Lung (tissue), 12 donors: ENCODE measurements around the gene GIPC2. TPM values are rescaled to one million over a fixed set of nuclear protein-coding genes. Genes with fewer than 3 reads are reported as not detected.

Experiments used
- ATAC-seq: fragments of 200-7000 bp; cut with Tn5 transposase; one replicate; pipeline ENCODE4 v1.9.1; 2020; ENCODE audit warnings: moderate number of reproducible peaks; ENCODE audit not compliant: insufficient read depth, low FRiP score
- DNase-seq, 3 donors: peaks; one replicate each; pipeline ENCODE4 v3.0.0-alpha.2; 2013 to 2017
- H3K27ac ChIP-seq, 2 donors: one replicate each; pipeline ENCODE4 v1.5.1; 2013; ENCODE audit warnings: mild to moderate bottlenecking in 2 of 2, moderate library complexity in 2 of 2, control low read depth in 1 of 2, inconsistent platforms in 1 of 2, low read depth in 1 of 2, low read length in 1 of 2
- H3K27me3 ChIP-seq, 3 donors: one replicate each; pipeline ENCODE4 v1.5.1; 2013; ENCODE audit warnings: low read length in 2 of 3; ENCODE audit not compliant: control insufficient read depth in 3 of 3, insufficient read depth in 3 of 3
- H3K36me3 ChIP-seq, 4 donors: one replicate each; pipeline ENCODE4 v1.5.1; 2013; ENCODE audit warnings: low read length in 4 of 4, mild to moderate bottlenecking in 1 of 4, moderate library complexity in 1 of 4; ENCODE audit not compliant: control insufficient read depth in 4 of 4, insufficient read depth in 4 of 4
- H3K4me1 ChIP-seq, 5 donors: one replicate each; pipeline ENCODE4 v1.5.1; 2013; ENCODE audit warnings: low read length in 5 of 5, mild to moderate bottlenecking in 2 of 5, moderate library complexity in 1 of 5; ENCODE audit not compliant: control insufficient read depth in 5 of 5, insufficient read depth in 5 of 5
- H3K4me3 ChIP-seq: one replicate; pipeline ENCODE4 v1.5.1; 2013; ENCODE audit warnings: mild to moderate bottlenecking, control low read depth, moderate library complexity
- H3K9ac ChIP-seq, 2 donors: one replicate each; pipeline ENCODE4 v1.5.1; 2013; ENCODE audit warnings: low read length in 2 of 2, control low read depth in 1 of 2; ENCODE audit not compliant: insufficient read depth in 1 of 2
- H3K9me3 ChIP-seq, 4 donors: one replicate each; pipeline ENCODE4 v1.5.1; 2013; ENCODE audit warnings: low read length in 3 of 4, mild to moderate bottlenecking in 1 of 4, moderate library complexity in 1 of 4; ENCODE audit not compliant: control insufficient read depth in 4 of 4, insufficient read depth in 3 of 4
- WGBS, 2 donors: extraction: QIAGEN DNeasy Blood & Tissue Kit; methylation state at CpG; one replicate each; pipeline ENCODE4 v1.1.7; 2013; 5-methylcytosine and 5-hydroxymethylcytosine counted together
- polyA plus RNA-seq, 2 donors: library from polyadenylated mRNA; stranded (reverse); fragments of 200-250 nt; gene quantifications; one replicate each; pipeline ENCODE4 v1.2.1, GENCODE V29; 2013
- total RNA-seq, 2 donors: library from RNA; depleted of rRNA in 1 of 2; stranded (reverse); fragments of >200 nt in 1 of 2; gene quantifications; one replicate each; pipeline ENCODE4 v1.2.1, GENCODE V29; 2014 to 2021
- TF ChIP-seq, protein P1 (sequence below): IDR thresholded peaks from 2 replicates; pipeline ENCODE4 v1.5.1; 2012; ENCODE audit warnings: mild to moderate bottlenecking; ENCODE audit errors: control extremely low read depth, extremely low read depth
- donor health status: control.
- donor health status: control.
- donor health status: Bipolar disorder and iron deficiency.
- donor health status: healthy.
- donor health status: DM: yes; HTN: yes; CAD: no.

GIPC2 gene
- total and polyA plus RNA-seq, 4 donors: 0.94 to 2.5 (median 1.8) TPM

- TF ChIP-seq, protein P1, sequence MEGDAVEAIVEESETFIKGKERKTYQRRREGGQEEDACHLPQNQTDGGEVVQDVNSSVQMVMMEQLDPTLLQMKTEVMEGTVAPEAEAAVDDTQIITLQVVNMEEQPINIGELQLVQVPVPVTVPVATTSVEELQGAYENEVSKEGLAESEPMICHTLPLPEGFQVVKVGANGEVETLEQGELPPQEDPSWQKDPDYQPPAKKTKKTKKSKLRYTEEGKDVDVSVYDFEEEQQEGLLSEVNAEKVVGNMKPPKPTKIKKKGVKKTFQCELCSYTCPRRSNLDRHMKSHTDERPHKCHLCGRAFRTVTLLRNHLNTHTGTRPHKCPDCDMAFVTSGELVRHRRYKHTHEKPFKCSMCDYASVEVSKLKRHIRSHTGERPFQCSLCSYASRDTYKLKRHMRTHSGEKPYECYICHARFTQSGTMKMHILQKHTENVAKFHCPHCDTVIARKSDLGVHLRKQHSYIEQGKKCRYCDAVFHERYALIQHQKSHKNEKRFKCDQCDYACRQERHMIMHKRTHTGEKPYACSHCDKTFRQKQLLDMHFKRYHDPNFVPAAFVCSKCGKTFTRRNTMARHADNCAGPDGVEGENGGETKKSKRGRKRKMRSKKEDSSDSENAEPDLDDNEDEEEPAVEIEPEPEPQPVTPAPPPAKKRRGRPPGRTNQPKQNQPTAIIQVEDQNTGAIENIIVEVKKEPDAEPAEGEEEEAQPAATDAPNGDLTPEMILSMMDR: no peak
- peaks cover 0 to 4% (median 3%) of the 10 kb centered on the region in 3 donors for H3K27me3 ChIP-seq
- H3K9ac ChIP-seq: no peak overlapping the region
- 71 to 96% methylated on average over 3 of the region's 3 CpGs for WGBS, 2 donors
- H3K4me3 ChIP-seq: no peak overlapping the region
- no peaks in the 10 kb centered on the region for H3K9me3 ChIP-seq
- DNase-seq: no peak
- no peak for ATAC-seq
- peak overlapping the region in 1 of 2 donors; percentile 95 for H3K27ac ChIP-seq
- peaks cover 0 to 12% (median 0%) of the 10 kb centered on the region in 5 donors for H3K4me1 ChIP-seq
- H3K36me3 ChIP-seq: no peaks in the 10 kb centered on the region
Observed at GRCh38 chr1:78068681-78069283, 23.0 kb downstream of the GIPC2 start.

DNA sequence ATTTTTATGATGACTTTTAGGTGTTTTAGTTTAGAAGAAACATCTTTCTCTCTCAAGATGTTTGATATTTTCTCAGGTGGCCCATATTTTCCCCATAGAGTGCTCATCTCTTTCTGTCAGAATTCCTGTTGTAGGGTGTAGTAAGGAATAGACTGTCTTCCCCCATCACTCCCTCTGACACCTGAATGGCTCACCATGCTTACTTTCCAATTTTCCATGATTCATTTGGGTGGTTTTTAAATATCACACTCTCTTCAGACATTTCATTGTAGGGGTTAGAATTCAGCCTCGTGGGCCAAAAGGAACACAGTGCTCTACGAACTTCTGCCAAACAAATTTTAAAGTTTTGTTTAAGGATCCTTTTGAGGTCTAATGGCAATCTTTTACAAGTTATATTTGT, 24.0 kb downstream of the GIPC2 start:
- Histone ChIP-seq H3K9ac (no peak overlapping the region), H3K9me3 (no peaks in the 10 kb centered on the region), H3K27ac (peak overlapping the region in 1 of 2 donors; percentile 95), H3K36me3 (no peaks in the 10 kb centered on the region), H3K4me1 (peaks cover 0 to 14% (median 0%) of the 10 kb centered on the region in 5 donors), H3K27me3 (peaks cover 0 to 4% (median 3%) of the 10 kb centered on the region in 3 donors), H3K4me3 (no peak overlapping the region)
- TF ChIP-seq, protein P1: no peak
- 85 to 89% methylated on average over 2 of the region's 2 CpGs for WGBS, 2 donors
- ATAC-seq: no peak
- no peak for DNase-seq

GRCh38 chr1:78070210-78070609, 24.4 kb downstream of the GIPC2 start:
- 79 to 89% methylated on average over 2 of the region's 2 CpGs for WGBS, 2 donors
- DNase-seq (no peak), ATAC-seq (no peak)
- no peak overlapping the region for H3K4me3 ChIP-seq
- TF ChIP-seq, protein P1: no peak
- peak overlapping the region in 1 of 2 donors; percentile 88 for H3K27ac ChIP-seq
- H3K4me1 ChIP-seq: peaks cover 0 to 18% (median 0%) of the 10 kb centered on the region in 5 donors
- H3K9me3 ChIP-seq: no peaks in the 10 kb centered on the region
- H3K36me3 ChIP-seq: no peaks in the 10 kb centered on the region
- peaks cover 0 to 4% (median 3%) of the 10 kb centered on the region in 3 donors for H3K27me3 ChIP-seq
- H3K9ac ChIP-seq: no peak overlapping the region
